NT2/D1 (cell line): Measurements from ENCODE around the gene USO1.
A peak's percentile ranks its signal among the peaks of the same experiment; 100 is the strongest.
"Not testable (repeated sequence)": the region's sequence is repeated elsewhere in the genome, so short reads cannot be mapped to it uniquely, and the experiment has no call there.

Source experiments
- DNase-seq: peaks from one replicate; pipeline ENCODE4 v3.0.0-alpha.2; 2011; ENCODE audit warnings: low read depth, low spot score
- H3K27me3 ChIP-seq: 2 replicates; pipeline ENCODE4 v1.6.0; 2011; ENCODE audit warnings: mild to moderate bottlenecking; ENCODE audit not compliant: insufficient read length, insufficient read depth
- H3K36me3 ChIP-seq: 2 replicates; pipeline ENCODE4 v1.6.1; 2011; ENCODE audit warnings: mild to moderate bottlenecking, low read length, mixed read lengths; ENCODE audit not compliant: insufficient read depth, insufficient read length
- H3K4me1 ChIP-seq: 2 replicates; pipeline ENCODE4 v1.5.1; 2011; ENCODE audit not compliant: insufficient read depth, insufficient read length
- H3K4me3 ChIP-seq: 2 replicates; pipeline ENCODE4 v1.5.1; 2011; ENCODE audit warnings: low read depth; ENCODE audit not compliant: insufficient read length
- H3K9ac ChIP-seq: 2 replicates; pipeline ENCODE4 v1.6.0; 2011; ENCODE audit warnings: low read depth; ENCODE audit not compliant: insufficient read length
- H3K9me3 ChIP-seq: 2 replicates; pipeline ENCODE4 v1.5.1; 2011; ENCODE audit warnings: mild to moderate bottlenecking, low read length; ENCODE audit not compliant: insufficient read depth
- SUZ12 ChIP-seq: IDR thresholded peaks from 2 replicates; pipeline ENCODE4 v1.6.1; 2011; ENCODE audit not compliant: insufficient read length, insufficient read depth; ENCODE audit errors: extremely low read depth
- YY1 ChIP-seq: IDR thresholded peaks from 2 replicates; pipeline ENCODE4 v1.6.1; 2011; ENCODE audit not compliant: insufficient read length, insufficient read depth
- ZNF274 ChIP-seq: IDR thresholded peaks from 2 replicates; pipeline ENCODE4 v1.6.1; 2011; ENCODE audit warnings: mild to moderate bottlenecking, low read depth, low read length

USO1 gene

GRCh38 chr4:75714011-75714410 is 10.4 kb upstream of the USO1 start:
- no peak overlapping the region for H3K9ac ChIP-seq
- H3K27me3 ChIP-seq, result no peaks in the 10 kb centered on the region
- peaks cover 51% of the 10 kb centered on the region for H3K36me3 ChIP-seq
- DNase-seq, result no peak
- H3K4me3 ChIP-seq, result no peak overlapping the region
- H3K4me1 ChIP-seq, result peaks cover 4% of the 10 kb centered on the region
- H3K9me3 ChIP-seq, result no peaks in the 10 kb centered on the region
- TF ChIP-seq ZNF274, result no peak
- no peak for TF ChIP-seq SUZ12
- no peak for TF ChIP-seq YY1

GRCh38 chr4:75714704-75715103 is 9.7 kb upstream of the USO1 start:
- TF ChIP-seq SUZ12, result no peak
- no peak overlapping the region for H3K9ac ChIP-seq
- H3K4me1 ChIP-seq, result peaks cover 4% of the 10 kb centered on the region
- DNase-seq, result no peak
- no peaks in the 10 kb centered on the region for H3K9me3 ChIP-seq
- H3K36me3 ChIP-seq, result peaks cover 49% of the 10 kb centered on the region
- H3K4me3 ChIP-seq, result no peak overlapping the region
- no peaks in the 10 kb centered on the region for H3K27me3 ChIP-seq

- H3K9me3 ChIP-seq, result no peaks in the 10 kb centered on the region
- no peak for DNase-seq
- H3K36me3 ChIP-seq, result peaks cover 44% of the 10 kb centered on the region
- H3K4me1 ChIP-seq, result peaks cover 2% of the 10 kb centered on the region
- TF ChIP-seq ZNF274, result no peak
- TF ChIP-seq YY1, result no peak
- TF ChIP-seq SUZ12, result no peak
- H3K4me3 ChIP-seq, result no peak overlapping the region
- no peaks in the 10 kb centered on the region for H3K27me3 ChIP-seq
- no peak overlapping the region for H3K9ac ChIP-seq
These were observed 9.1 kb upstream of the USO1 start for GRCh38 chr4:75715105-75715799.

GRCh38 chr4:75716054-75716453 is 8.3 kb upstream of the USO1 start:
- H3K9ac ChIP-seq, DNase-seq: not testable (repeated sequence)

DNA sequence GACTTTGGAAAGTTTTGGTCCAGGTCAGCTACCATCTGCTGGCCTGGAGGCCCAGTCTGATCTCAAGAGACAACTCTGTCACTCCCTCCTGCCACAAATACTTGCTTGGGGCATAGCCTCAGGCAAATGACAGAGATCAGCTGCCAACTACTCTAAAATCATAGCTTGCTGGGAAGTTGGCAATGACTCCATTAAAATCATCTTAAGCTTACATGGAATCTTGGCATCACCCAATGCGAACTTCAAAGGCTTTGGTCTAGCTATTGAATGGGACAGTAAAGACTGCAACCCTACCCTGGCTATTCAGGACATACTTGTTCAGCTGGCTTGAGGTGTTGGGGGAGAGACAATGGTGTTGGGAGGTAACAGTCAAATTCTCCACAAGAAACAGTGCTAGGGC is 7.0 kb upstream of the USO1 start:
- peaks cover 41% of the 10 kb centered on the region for H3K36me3 ChIP-seq
- no peak for DNase-seq
- peaks cover 5% of the 10 kb centered on the region for H3K4me1 ChIP-seq
- H3K9ac ChIP-seq, result no peak overlapping the region
- H3K9me3 ChIP-seq, result no peaks in the 10 kb centered on the region
- no peaks in the 10 kb centered on the region for H3K27me3 ChIP-seq
- TF ChIP-seq ZNF274 (no peak), SUZ12 (no peak), YY1 (no peak)
- no peak overlapping the region for H3K4me3 ChIP-seq

More at GRCh38 chr4:75716054-75716453, 8.3 kb upstream of the USO1 start:
- not testable (repeated sequence) for H3K4me3 ChIP-seq, H3K27me3 ChIP-seq, H3K4me1 ChIP-seq, H3K9me3 ChIP-seq
- peaks cover 41% of the 10 kb centered on the region for H3K36me3 ChIP-seq

GRCh38 chr4:75718529-75718928 is 5.8 kb upstream of the USO1 start:
- H3K9me3 ChIP-seq, result no peaks in the 10 kb centered on the region
- DNase-seq, result no peak
- TF ChIP-seq SUZ12 (no peak), YY1 (no peak), ZNF274 (no peak)
- peaks cover 5% of the 10 kb centered on the region for H3K4me1 ChIP-seq
- H3K27me3 ChIP-seq, result no peaks in the 10 kb centered on the region
- peaks cover 36% of the 10 kb centered on the region for H3K36me3 ChIP-seq
- H3K9ac ChIP-seq, result no peak overlapping the region
- no peak overlapping the region for H3K4me3 ChIP-seq

DNA sequence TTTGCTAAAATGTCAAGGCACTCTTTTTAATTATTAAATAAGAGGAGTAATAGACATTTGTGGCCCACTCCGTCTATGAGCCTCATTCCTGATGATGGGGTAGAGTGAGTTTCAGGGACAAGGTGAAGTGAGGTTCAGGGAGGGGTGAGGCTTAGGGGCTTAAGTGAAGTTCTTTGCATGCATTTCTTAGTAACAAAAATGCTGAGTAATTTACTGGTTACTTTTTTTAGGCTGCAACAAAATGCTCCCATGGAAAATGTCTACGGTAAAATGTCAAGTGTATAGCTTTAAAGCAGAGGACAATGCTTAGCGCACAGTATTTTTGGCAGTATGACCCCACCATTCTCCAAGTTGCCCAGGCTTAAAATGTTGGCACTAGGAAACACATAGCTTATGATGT is 2.0 kb upstream of the USO1 start:
- TF ChIP-seq SUZ12 (no peak), ZNF274 (no peak), YY1 (no peak)
- DNase-seq, result no peak
- Histone ChIP-seq H3K4me3 (peak overlapping the region; percentile 87), H3K27me3 (no peaks in the 10 kb centered on the region), H3K9me3 (no peaks in the 10 kb centered on the region), H3K4me1 (peaks cover 3% of the 10 kb centered on the region), H3K36me3 (peaks cover 29% of the 10 kb centered on the region), H3K9ac (no peak overlapping the region)
